AG10803 (cell line): ENCODE data around the gene COL1A1.

Experiments
- DNase-seq: peaks from one replicate; pipeline ENCODE4 v3.0.0; 2010; ENCODE audit warnings: low read depth
- H3K4me3 ChIP-seq: 2 replicates; pipeline ENCODE4 v1.5.1; 2011; ENCODE audit warnings: mild to moderate bottlenecking, low read length, control low read depth
- TF ChIP-seq, protein P1 (sequence below): conservative IDR thresholded peaks from 2 replicates; pipeline ENCODE4 v1.5.1; 2011; ENCODE audit warnings: mild to moderate bottlenecking, low read length, control low read depth, inconsistent platforms

The COL1A1 gene

DNA sequence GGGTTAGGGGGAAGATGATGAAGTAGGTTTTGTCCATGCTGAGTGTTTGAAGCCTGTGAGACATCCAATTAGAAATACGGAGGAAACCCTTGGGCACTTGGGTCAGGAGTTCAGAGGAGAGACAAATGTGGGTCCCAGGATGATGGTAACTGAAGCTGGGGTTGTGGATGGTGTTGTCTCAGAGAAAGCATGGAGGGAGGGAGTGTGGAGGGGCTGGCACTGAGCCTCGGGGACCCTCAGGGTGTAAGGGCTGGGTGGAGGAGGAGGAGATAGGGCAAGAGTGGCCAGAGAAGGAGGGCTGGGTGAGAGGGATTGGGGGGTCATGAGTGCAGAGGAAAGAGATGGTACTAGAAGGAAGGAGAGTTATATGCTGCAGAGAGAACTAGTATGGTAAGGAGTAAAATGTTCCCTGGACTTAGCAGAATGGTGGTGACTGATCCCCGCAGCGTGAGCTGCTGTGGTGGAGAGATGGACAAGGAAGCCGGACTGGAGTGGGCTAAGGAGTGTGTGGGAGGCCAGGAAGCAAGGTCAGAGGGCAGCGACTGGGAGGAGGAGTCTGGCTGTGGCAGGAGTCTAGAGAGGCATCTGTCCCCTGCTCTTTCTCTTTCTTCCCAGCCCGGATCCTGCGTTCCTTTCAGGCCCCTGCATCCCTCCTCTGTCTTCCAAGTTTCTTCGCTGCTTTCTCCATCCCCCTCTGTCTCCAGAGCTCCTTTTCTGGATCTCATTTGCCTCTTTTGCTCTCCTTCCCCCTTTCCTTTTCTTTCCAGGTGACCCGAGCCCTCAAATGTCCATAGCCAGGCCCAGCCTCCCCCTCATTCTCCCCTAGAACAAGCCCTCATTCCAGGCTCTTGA is 3.9 kb upstream of the COL1A1 start:
- peak; percentile 53 for DNase-seq
- TF ChIP-seq, protein P1, sequence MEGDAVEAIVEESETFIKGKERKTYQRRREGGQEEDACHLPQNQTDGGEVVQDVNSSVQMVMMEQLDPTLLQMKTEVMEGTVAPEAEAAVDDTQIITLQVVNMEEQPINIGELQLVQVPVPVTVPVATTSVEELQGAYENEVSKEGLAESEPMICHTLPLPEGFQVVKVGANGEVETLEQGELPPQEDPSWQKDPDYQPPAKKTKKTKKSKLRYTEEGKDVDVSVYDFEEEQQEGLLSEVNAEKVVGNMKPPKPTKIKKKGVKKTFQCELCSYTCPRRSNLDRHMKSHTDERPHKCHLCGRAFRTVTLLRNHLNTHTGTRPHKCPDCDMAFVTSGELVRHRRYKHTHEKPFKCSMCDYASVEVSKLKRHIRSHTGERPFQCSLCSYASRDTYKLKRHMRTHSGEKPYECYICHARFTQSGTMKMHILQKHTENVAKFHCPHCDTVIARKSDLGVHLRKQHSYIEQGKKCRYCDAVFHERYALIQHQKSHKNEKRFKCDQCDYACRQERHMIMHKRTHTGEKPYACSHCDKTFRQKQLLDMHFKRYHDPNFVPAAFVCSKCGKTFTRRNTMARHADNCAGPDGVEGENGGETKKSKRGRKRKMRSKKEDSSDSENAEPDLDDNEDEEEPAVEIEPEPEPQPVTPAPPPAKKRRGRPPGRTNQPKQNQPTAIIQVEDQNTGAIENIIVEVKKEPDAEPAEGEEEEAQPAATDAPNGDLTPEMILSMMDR = no peak
- H3K4me3 ChIP-seq = peak overlapping the region; percentile 53

DNA sequence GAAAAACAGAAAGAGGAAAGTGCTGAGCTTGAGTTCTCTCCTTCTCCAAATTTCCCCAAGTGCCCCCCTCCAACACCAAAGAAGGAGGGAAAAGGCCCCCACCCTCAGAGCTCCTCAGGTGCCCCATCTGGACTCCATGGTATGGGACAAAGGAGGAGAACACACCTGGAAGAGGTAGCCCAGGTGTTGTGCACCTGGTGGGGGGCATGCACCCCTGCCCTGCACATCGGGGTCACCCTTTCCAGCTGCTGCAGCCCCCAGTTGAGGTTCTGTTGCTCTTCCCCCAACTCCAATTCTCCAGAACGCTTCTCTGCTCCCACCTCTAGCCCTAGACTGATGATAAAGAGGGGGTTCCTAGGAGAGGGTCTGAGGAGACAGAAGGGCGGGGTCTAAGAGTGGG is 3.0 kb upstream of the COL1A1 start:
- no peak for DNase-seq
- TF ChIP-seq, protein P1 = no peak
- peak overlapping the region; percentile 53 for H3K4me3 ChIP-seq

DNA sequence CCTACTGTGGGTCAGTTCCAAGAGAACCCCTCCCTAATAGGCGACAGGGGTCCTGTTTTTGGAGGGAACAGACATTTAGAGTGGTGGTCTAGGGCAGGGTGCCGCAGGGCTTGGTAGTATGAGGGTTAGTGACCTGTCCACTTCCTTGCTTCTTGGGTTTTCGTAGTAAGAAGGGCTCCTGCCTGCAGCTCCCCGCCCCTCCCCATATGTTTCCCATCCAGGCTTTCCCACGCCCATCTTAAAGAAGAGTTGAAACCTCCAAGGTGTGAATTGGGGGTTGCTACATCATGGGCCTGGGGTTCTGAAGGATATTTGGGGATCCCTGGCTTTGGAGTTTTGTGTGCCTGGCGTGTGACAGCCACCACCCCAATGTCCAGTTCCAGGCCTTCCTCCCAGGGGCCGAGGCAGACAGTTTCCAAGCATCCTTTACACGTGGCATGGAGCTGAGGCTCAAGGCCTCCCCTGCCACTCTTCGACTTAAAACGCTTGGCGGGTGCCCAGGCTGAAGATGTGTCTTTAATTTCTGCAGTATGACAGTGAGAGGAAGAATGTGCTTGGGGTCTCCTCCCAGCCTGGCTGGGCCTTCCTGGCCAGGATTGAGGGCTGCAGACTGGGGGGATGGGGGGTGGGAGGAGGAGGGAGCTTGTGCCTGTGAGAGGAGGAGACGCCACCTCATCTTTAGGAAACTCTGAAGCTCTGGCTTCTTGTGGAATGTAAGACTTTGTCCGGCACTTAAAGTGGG is 2.3 kb upstream of the COL1A1 start:
- peak overlapping the region; percentile 100 for H3K4me3 ChIP-seq
- DNase-seq = peak; percentile 100

DNA sequence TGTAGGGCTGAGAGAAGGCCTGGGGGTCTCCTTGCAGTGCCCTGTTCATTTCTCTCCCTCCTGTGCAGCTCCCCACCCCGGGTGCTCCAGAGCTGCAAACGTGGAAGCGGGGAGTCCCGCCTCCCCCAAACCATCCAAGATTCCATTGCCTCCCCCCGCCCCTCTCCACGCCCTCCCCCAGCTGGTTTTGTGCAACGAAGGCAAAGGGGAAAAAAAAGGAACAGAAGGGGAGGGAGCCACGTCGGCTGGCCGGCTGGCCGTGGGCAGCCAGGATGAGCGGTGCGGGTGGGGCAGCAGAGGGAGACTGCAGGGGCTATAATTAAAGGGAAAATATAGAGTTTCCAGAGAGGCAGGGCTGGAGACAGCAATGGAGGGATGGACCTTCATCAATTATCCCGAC is 1.7 kb upstream of the COL1A1 start:
- TF ChIP-seq, protein P1 = peak; percentile 18; the same call in 1 of the 2 replicates
- DNase-seq = peak; percentile 94
- peak overlapping the region; percentile 100 for H3K4me3 ChIP-seq

More for the DNA sequence above, 2.3 kb upstream of the COL1A1 start:
- TF ChIP-seq, protein P1 = no peak

DNA sequence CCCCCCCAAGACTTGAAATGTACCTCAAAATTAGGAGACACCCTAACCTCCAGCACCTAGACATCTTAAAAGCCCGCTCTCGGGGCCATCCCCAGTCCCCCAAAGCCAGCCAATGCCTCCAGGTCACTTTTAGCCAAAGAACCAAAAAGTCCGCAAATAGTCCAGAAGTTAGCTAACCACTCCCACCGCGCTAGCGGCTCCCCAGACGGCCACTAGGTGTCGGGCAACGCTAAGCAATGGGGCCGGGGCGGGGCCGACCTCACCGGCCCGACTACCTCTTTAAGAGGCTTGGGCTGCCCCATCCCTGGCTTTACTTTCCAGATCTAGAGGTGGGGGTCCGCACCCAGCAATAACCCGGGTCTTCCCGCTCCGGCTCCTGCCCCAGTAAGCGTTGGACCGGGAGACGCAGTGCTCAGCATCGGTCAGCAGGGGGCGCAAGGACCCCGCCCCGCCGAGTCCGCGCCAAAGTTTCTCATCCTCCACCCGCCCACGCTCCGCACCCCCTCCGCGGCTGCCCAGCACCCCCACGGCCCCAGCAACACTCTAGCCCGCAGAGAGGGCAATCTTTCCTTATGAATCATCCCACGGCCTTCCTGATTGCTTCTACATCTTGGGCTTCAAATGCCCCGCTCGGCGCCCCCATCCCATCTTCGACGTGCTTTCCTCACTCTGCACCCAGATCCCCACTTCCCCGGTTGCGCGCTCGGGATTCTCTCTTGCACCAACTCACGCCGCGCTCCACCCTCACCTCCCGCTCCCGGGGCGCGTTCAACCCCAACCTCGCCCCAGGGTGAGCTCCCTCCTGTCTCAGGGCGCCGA is 765 bp downstream of the COL1A1 start:
- peak; percentile 72 for DNase-seq
- peak overlapping the region; percentile 100 for H3K4me3 ChIP-seq
- TF ChIP-seq, protein P1 = peak; percentile 61

DNA sequence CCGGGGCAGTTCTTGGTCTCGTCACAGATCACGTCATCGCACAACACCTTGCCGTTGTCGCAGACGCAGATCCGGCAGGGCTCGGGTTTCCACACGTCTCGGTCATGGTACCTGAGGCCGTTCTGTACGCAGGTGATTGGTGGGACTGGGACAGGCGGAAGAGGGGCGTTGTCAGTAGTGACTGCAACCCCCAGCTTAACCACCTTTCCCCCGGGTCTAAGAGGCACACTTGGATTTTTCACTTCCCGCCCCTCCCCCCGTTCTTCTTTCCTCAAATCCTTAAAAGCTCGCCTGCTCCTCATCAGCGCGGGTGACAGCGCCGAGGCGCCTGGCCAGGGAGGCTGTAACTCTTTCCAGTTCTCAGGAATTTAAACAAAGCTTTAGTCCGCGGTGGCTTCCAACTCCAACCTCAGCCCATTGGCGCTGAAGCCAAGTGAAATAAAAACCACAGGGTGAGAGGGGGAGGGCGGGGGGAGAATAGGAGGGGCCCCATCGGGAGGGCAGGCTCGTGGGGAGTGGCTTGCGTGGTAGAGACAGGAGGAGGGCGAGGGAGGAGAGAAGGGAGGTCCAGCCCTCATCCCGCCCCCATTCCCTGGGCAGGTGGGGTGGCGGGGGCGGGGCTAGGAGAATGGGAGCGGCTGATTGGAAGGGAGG is 1.5 kb downstream of the COL1A1 start:
- TF ChIP-seq, protein P1 = no peak
- peak overlapping the region; percentile 100 for H3K4me3 ChIP-seq
- DNase-seq = peak; percentile 93
